ENCODE data around the gene INSL3. TPM values are rescaled to one million over a fixed set of nuclear protein-coding genes. Genes with fewer than 3 reads are reported as not detected.

The INSL3 gene
- polyA plus RNA-seq, 1 donor from 2014 or later = not detected

DNA sequence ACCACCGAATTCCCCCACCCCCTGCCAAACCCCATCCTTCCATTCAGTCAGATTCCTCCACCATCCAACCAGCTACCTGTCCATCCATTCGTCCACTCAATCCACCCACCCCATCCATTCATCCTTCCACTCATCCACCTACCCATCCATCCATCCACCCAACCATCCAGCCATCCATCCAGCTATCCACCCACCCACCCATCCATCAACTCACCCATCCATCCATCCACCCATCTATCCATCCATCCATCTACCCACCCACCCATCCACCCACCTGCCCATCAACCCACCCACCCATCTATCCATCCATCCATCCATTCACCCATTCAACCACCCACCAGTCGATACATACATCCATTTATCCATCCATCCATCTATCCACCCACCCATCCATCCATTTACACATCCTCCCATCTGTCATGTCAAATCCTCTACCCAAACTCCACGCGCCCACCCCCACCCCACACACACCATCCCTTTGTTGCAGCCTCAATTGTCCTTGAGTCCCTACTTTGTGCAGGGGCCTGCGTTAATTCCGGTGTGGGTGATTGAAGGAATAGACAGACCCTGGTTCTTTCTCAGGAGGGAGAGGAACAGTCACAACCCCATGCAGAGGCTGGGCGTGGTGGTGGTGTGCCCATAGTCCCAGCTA is 45.1 kb upstream of the INSL3 start:
- TF ChIP-seq TAF1 (IDR thresholded peaks at IDR 0.05; ENCODE audit: low read depth) (no peak), EZH2 (IDR thresholded peaks at IDR 0.05; ENCODE audit: borderline replicate concordance, insufficient read depth, low read length, poor library complexity, severe bottlenecking) (no peak), POLR2AphosphoS5 (IDR thresholded peaks at IDR 0.05) (no peak), EP300 (conservative IDR thresholded peaks at IDR 0.05; ENCODE audit: poor library complexity, severe bottlenecking) (no peak), RAD21 (conservative IDR thresholded peaks at IDR 0.05) (no peak), SMC3 (conservative IDR thresholded peaks at IDR 0.05; ENCODE audit: poor library complexity) (no peak), MXI1 (conservative IDR thresholded peaks at IDR 0.05; ENCODE audit: poor library complexity, severe bottlenecking) (no peak)
- TF ChIP-seq, protein P1, sequence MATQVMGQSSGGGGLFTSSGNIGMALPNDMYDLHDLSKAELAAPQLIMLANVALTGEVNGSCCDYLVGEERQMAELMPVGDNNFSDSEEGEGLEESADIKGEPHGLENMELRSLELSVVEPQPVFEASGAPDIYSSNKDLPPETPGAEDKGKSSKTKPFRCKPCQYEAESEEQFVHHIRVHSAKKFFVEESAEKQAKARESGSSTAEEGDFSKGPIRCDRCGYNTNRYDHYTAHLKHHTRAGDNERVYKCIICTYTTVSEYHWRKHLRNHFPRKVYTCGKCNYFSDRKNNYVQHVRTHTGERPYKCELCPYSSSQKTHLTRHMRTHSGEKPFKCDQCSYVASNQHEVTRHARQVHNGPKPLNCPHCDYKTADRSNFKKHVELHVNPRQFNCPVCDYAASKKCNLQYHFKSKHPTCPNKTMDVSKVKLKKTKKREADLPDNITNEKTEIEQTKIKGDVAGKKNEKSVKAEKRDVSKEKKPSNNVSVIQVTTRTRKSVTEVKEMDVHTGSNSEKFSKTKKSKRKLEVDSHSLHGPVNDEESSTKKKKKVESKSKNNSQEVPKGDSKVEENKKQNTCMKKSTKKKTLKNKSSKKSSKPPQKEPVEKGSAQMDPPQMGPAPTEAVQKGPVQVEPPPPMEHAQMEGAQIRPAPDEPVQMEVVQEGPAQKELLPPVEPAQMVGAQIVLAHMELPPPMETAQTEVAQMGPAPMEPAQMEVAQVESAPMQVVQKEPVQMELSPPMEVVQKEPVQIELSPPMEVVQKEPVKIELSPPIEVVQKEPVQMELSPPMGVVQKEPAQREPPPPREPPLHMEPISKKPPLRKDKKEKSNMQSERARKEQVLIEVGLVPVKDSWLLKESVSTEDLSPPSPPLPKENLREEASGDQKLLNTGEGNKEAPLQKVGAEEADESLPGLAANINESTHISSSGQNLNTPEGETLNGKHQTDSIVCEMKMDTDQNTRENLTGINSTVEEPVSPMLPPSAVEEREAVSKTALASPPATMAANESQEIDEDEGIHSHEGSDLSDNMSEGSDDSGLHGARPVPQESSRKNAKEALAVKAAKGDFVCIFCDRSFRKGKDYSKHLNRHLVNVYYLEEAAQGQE (IDR thresholded peaks at IDR 0.05; ENCODE audit: borderline replicate concordance) = no peak
- TF ChIP-seq, protein P2, sequence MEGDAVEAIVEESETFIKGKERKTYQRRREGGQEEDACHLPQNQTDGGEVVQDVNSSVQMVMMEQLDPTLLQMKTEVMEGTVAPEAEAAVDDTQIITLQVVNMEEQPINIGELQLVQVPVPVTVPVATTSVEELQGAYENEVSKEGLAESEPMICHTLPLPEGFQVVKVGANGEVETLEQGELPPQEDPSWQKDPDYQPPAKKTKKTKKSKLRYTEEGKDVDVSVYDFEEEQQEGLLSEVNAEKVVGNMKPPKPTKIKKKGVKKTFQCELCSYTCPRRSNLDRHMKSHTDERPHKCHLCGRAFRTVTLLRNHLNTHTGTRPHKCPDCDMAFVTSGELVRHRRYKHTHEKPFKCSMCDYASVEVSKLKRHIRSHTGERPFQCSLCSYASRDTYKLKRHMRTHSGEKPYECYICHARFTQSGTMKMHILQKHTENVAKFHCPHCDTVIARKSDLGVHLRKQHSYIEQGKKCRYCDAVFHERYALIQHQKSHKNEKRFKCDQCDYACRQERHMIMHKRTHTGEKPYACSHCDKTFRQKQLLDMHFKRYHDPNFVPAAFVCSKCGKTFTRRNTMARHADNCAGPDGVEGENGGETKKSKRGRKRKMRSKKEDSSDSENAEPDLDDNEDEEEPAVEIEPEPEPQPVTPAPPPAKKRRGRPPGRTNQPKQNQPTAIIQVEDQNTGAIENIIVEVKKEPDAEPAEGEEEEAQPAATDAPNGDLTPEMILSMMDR (IDR thresholded peaks at IDR 0.05; ENCODE audit: poor library complexity, severe bottlenecking) = no peak
- no peak overlapping the region for H3K4me3 ChIP-seq (ENCODE audit: low read length)
- H3K9me2 ChIP-seq (ENCODE audit: insufficient read depth, low read length) = no peaks in the 10 kb centered on the region
- no peaks in the 10 kb centered on the region for H4K20me1 ChIP-seq (ENCODE audit: insufficient read depth)
- no peaks in the 10 kb centered on the region for H3K36me3 ChIP-seq (ENCODE audit: insufficient read depth, low read length)
- H3K79me2 ChIP-seq (replicated peaks; ENCODE audit: insufficient read depth, low read length) = peaks cover 3% of the 10 kb centered on the region
- no peaks in the 10 kb centered on the region for H3K27me3 ChIP-seq (ENCODE audit: insufficient read depth, low read depth, low read length)
- no peak overlapping the region for H3K27ac ChIP-seq (ENCODE audit: low read length)
- H3K9ac ChIP-seq (ENCODE audit: low read length) = no peak overlapping the region
- no peaks in the 10 kb centered on the region for H3K9me3 ChIP-seq (ENCODE audit: low read length)
- H3F3A ChIP-seq (ENCODE audit: insufficient read depth, low read length, poor library complexity, severe bottlenecking) = no peaks in the 10 kb centered on the region
- no peak overlapping the region for H3K4me2 ChIP-seq (ENCODE audit: low read length)
- no peak overlapping the region for H2AFZ ChIP-seq (ENCODE audit: low read depth, low read length)

DNA sequence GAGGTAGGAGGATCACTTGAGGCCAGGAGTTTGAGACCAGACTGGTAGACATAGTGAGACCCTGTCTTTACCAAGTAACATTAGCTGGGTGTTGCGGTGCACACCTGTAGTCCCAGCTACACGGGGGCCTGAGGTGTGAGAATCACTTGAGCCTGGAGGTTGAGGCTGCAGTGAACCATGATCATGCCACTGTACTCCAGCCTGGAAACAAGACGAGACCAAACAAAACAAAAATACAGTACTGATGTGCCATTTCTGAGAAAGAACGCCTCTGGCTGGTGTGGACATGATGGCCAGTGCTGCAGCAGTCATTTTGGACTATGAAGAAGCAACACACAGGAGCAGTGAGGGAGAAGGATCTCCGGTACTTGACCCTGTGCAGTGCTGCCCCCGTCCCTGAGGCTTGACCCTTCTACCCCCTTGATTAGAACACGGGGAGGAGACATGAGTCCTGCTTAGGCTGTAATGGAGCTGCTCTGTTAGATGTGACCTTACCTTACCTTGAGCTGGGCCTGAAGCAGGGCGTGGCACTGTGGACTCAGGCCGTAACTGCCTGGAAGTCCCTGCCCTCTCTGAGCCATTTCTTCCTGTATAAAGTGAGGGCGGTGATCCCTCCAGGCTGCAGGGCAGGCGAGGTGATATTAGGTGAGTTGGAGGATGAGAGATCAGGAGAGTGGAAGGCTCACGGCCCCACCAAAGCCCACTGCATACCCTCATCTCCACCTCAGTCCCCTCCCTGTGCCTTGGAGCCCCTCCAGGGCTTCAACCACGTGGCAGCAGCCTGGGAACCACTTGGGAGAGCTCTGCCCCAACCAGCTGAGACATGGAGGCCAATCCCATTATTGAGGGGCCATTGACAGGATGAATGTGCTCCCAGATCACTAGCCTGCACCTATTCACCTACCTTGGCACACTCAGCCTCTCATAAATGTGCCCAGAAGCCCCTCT is 44.3 kb upstream of the INSL3 start:
- no peak overlapping the region for H2AFZ ChIP-seq (ENCODE audit: low read depth, low read length)
- no peaks in the 10 kb centered on the region for H3K9me2 ChIP-seq (ENCODE audit: insufficient read depth, low read length)
- H3K79me2 ChIP-seq (replicated peaks; ENCODE audit: insufficient read depth, low read length) = peaks cover 11% of the 10 kb centered on the region
- no peak overlapping the region for H3K27ac ChIP-seq (ENCODE audit: low read length)
- H3K9me3 ChIP-seq (ENCODE audit: low read length) = no peaks in the 10 kb centered on the region
- H3K9ac ChIP-seq (ENCODE audit: low read length) = no peak overlapping the region
- H3K36me3 ChIP-seq (ENCODE audit: insufficient read depth, low read length) = no peaks in the 10 kb centered on the region
- peaks cover 3% of the 10 kb centered on the region for H4K20me1 ChIP-seq (ENCODE audit: insufficient read depth)
- TF ChIP-seq TAF1 (IDR thresholded peaks at IDR 0.05; ENCODE audit: low read depth) = no peak
- TF ChIP-seq, protein P2 (IDR thresholded peaks at IDR 0.05; ENCODE audit: poor library complexity, severe bottlenecking) = no peak
- TF ChIP-seq RAD21 (conservative IDR thresholded peaks at IDR 0.05) = no peak
- H3F3A ChIP-seq (ENCODE audit: insufficient read depth, low read length, poor library complexity, severe bottlenecking) = no peaks in the 10 kb centered on the region
- H3K27me3 ChIP-seq (ENCODE audit: insufficient read depth, low read depth, low read length) = no peaks in the 10 kb centered on the region
- H3K4me2 ChIP-seq (ENCODE audit: low read length) = no peak overlapping the region
- H3K4me3 ChIP-seq (ENCODE audit: low read length) = no peak overlapping the region
